PC-3 (cell line): ENCODE measurements around the gene THAP4.

Source experiments
- EZH2 ChIP-seq: fragments of 300-600 bp; sonication (generic); IDR thresholded peaks from one replicate; pipeline ENCODE4 v1.6.1; 2017; ENCODE audit warnings: antibody characterized with exemption, mild to moderate bottlenecking, low read length; ENCODE audit not compliant: unreplicated experiment
- TF ChIP-seq, protein P1 (sequence below): fragments of 300-600 bp; sonication (generic); conservative IDR thresholded peaks from 2 replicates; pipeline ENCODE4 v1.5.1; 2017; ENCODE audit warnings: antibody characterized with exemption, low read depth, mild to moderate bottlenecking, low read length

DNA sequence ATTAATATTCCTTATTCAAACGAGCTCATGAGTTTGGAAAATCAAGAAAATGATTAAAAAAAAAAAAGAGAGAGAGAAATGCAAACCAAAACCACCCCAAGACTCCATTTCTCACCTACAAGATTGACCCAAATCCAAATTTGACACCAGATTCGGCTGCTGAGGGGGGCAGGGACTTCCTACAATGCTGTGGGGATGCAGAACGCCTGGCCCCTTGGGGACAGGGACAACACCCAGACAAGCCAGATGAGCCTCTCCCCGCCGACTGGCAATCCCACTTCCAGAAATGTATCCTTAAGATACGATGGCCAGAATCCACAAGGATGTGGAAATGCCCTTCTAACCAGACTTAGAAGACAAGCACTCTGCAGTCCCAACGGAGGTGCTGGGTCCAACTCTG, 57.7 kb downstream of the THAP4 start:
- TF ChIP-seq, protein P1, sequence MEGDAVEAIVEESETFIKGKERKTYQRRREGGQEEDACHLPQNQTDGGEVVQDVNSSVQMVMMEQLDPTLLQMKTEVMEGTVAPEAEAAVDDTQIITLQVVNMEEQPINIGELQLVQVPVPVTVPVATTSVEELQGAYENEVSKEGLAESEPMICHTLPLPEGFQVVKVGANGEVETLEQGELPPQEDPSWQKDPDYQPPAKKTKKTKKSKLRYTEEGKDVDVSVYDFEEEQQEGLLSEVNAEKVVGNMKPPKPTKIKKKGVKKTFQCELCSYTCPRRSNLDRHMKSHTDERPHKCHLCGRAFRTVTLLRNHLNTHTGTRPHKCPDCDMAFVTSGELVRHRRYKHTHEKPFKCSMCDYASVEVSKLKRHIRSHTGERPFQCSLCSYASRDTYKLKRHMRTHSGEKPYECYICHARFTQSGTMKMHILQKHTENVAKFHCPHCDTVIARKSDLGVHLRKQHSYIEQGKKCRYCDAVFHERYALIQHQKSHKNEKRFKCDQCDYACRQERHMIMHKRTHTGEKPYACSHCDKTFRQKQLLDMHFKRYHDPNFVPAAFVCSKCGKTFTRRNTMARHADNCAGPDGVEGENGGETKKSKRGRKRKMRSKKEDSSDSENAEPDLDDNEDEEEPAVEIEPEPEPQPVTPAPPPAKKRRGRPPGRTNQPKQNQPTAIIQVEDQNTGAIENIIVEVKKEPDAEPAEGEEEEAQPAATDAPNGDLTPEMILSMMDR = no peak
- TF ChIP-seq EZH2 = no peak
